HepG2 (cell line): Measurements from ENCODE around the gene MRPS18C. TPM values are rescaled to one million over a fixed set of nuclear protein-coding genes. Genes with fewer than 3 reads are reported as not detected.
A peak's percentile ranks its signal among the peaks of the same experiment; 100 is the strongest.

Experiments used
- KLF11 ChIP-seq: IDR thresholded peaks from 2 replicates; pipeline ENCODE4 v1.6.1; 2016; ENCODE audit warnings: missing compliant biosample characterization
- KLF16 ChIP-seq, 2 experiments: sonication (generic) in 1 of 2; formaldehyde crosslinking in 1 of 2; IDR thresholded peaks; 2 replicates each; pipeline versions ENCODE4 v1.6.1 to v1.8.0; 2016 to 2023; ENCODE audit warnings: missing genetic modification reagents in 2 of 2, missing compliant biosample characterization in 1 of 2
- SOX13 ChIP-seq, 3 experiments: fragments of 450-650 bp in 1 of 3; sonication (generic) in 1 of 3; formaldehyde crosslinking in 1 of 3; IDR thresholded peaks in 2 of 3; conservative IDR thresholded peaks in 1 of 3; 2 replicates each; pipeline versions ENCODE4 v1.5.0 to v1.6.1; 2016 to 2020; ENCODE audit warnings: antibody characterized with exemption in 1 of 3, mild to moderate bottlenecking in 1 of 3, missing compliant biosample characterization in 1 of 3, missing genetic modification reagents in 1 of 3, moderate library complexity in 1 of 3
- polyA plus RNA-seq, 8 experiments: library from polyadenylated mRNA; depleted of rRNA in 3 of 8; stranded (reverse) in 7 of 8; unstranded in 1 of 8; fragments of >200 nt; fragmentation: Illumina TruSeq in 4 of 8; extraction: Trizol in 4 of 8; gene quantifications; 2 replicates each; pipeline versions ENCODE4 v1.2.1 to v1.2.3, GENCODE V29; 2011 to 2016; ENCODE audit warnings: low read depth in 4 of 8, missing spikeins in 1 of 8, mixed read lengths in 1 of 8; ENCODE audit not compliant: insufficient read depth in 1 of 8
- total RNA-seq, 5 experiments: library from RNA; depleted of rRNA; stranded (reverse); fragments of >200 nt; fragmentation: Illumina TruSeq; extraction: Trizol; gene quantifications; 2 replicates each; pipeline ENCODE4 v1.2.3, GENCODE V29; 2016; ENCODE audit warnings: low read depth in 1 of 5
- TF ChIP-seq, protein P1 (sequence below): sonication (generic); formaldehyde crosslinking; IDR thresholded peaks from 2 replicates; pipeline ENCODE4 v1.8.0; 2022; ENCODE audit warnings: mild to moderate bottlenecking, missing genetic modification reagents, borderline replicate concordance
- TF ChIP-seq, protein P2 (sequence below): sonication (generic); formaldehyde crosslinking; conservative IDR thresholded peaks from 2 replicates; pipeline ENCODE4 v1.4.0; 2020; ENCODE audit warnings: mild to moderate bottlenecking, missing genetic modification reagents, moderate library complexity
- TF ChIP-seq, protein P3 (sequence below): sonication (generic); formaldehyde crosslinking; IDR thresholded peaks from 2 replicates; pipeline ENCODE4 v1.5.0; 2020; ENCODE audit warnings: mild to moderate bottlenecking, missing genetic modification reagents, borderline replicate concordance

Gene MRPS18C
- total and polyA plus RNA-seq, 2 of the 13 experiments (the other 11 are each of a cell fraction or from before 2014, with no cell fraction given), result 45.4 to 124 TPM

DNA sequence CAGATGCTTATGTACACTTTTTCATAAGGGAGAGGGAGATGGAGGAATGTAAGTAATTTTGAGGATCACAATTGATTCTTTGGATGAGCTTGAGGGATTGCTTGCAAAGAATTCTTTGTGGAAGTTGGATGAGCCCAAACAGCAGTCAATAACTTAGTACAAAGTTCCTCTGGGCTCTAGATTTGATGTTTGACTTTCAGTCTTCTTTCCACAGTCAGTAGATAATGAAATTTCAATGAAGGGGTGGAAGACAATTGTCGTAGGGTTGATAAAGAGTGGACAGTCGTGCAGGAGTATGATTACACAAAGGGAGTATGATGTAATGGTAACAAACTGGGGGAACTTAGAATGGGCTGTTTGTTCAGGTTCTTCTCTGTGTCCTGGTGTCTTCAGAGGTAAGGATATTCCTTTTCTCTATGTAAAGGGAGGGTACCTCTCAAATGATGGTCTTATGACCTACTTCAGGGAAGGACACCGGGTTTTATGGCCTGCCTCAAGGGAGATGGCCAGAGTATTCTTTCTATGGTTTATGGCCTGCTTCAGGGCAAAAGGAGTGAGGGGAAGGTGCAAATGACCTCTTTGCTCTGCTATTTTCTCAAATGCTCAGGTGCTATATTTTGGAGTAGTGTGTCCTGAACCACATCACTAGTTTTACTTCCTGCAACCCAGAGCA, 30.7 kb downstream of the MRPS18C start (continued):
- peak; percentile 86; the same call in 1 of the 2 replicates for TF ChIP-seq SOX13 (IDR thresholded peaks at IDR 0.05)
- peak in 1 of 2 experiments; percentile 96; a peak in 2 of 4 replicates for TF ChIP-seq SOX13 (CRISPR knock-in tag; conservative IDR thresholded peaks at IDR 0.05 in 1 of 2, IDR thresholded peaks at IDR 0.05 in 1 of 2)
- TF ChIP-seq, protein P1, sequence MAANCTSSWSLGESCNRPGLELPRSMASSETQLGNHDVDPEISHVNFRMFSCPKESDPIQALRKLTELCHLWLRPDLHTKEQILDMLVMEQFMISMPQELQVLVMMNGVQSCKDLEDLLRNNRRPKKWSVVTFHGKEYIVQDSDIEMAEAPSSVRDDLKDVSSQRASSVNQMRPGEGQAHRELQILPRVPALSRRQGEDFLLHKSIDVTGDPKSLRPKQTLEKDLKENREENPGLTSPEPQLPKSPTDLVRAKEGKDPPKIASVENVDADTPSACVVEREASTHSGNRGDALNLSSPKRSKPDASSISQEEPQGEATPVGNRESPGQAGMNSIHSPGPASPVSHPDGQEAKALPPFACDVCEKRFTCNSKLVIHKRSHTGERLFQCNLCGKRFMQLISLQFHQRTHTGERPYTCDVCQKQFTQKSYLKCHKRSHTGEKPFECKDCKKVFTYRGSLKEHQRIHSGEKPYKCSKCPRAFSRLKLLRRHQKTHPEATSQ, result peak; percentile 22; the same call in 1 of the 2 replicates
- no peak for TF ChIP-seq KLF11 (CRISPR knock-in tag)
- TF ChIP-seq, protein P2, sequence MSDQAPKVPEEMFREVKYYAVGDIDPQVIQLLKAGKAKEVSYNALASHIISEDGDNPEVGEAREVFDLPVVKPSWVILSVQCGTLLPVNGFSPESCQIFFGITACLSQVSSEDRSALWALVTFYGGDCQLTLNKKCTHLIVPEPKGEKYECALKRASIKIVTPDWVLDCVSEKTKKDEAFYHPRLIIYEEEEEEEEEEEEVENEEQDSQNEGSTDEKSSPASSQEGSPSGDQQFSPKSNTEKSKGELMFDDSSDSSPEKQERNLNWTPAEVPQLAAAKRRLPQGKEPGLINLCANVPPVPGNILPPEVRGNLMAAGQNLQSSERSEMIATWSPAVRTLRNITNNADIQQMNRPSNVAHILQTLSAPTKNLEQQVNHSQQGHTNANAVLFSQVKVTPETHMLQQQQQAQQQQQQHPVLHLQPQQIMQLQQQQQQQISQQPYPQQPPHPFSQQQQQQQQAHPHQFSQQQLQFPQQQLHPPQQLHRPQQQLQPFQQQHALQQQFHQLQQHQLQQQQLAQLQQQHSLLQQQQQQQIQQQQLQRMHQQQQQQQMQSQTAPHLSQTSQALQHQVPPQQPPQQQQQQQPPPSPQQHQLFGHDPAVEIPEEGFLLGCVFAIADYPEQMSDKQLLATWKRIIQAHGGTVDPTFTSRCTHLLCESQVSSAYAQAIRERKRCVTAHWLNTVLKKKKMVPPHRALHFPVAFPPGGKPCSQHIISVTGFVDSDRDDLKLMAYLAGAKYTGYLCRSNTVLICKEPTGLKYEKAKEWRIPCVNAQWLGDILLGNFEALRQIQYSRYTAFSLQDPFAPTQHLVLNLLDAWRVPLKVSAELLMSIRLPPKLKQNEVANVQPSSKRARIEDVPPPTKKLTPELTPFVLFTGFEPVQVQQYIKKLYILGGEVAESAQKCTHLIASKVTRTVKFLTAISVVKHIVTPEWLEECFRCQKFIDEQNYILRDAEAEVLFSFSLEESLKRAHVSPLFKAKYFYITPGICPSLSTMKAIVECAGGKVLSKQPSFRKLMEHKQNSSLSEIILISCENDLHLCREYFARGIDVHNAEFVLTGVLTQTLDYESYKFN (CRISPR knock-in tag), result peak; percentile 75
- TF ChIP-seq, protein P3, sequence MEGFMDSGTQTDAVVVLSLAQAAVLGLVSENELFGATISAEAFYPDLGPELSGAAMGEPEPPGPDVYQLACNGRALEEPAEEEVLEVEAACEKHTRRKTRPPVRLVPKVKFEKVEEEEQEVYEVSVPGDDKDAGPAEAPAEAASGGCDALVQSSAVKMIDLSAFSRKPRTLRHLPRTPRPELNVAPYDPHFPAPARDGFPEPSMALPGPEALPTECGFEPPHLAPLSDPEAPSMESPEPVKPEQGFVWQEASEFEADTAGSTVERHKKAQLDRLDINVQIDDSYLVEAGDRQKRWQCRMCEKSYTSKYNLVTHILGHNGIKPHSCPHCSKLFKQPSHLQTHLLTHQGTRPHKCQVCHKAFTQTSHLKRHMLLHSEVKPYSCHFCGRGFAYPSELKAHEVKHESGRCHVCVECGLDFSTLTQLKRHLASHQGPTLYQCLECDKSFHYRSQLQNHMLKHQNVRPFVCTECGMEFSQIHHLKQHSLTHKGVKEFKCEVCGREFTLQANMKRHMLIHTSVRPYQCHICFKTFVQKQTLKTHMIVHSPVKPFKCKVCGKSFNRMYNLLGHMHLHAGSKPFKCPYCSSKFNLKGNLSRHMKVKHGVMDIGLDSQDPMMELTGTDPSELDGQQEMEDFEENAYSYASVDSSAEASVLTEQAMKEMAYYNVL, result peak; percentile 97; the same call in 1 of the 2 replicates
- peak in 1 of 2 experiments; percentile 16; a peak in 1 of 4 replicates for TF ChIP-seq KLF16 (CRISPR knock-in tag; IDR thresholded peaks at IDR 0.05)
